GM18507 (cell line): ENCODE data around the gene JAZF1.
"Not testable (repeated sequence)": the region's sequence is repeated elsewhere in the genome, so short reads cannot be mapped to it uniquely, and the experiment has no call there.

Source experiments
- DNase-seq: peaks from one replicate; pipeline ENCODE4 v3.0.0; 2011; ENCODE audit warnings: low read depth; ENCODE audit not compliant: insufficient read length; ENCODE audit errors: extremely low spot score
- FAIRE-seq: peaks from 2 replicates; lab custom pipeline; 2011; peaks lifted over from hg19 to GRCh38; lab: Jason Lieb, UNC

Gene JAZF1

GRCh38 chr7:27914409-27914808 is 266.2 kb downstream of the JAZF1 start:
- no peak for FAIRE-seq

GRCh38 chr7:27912751-27913150 is 267.8 kb downstream of the JAZF1 start:
- DNase-seq (no peak), FAIRE-seq (no peak)

More at GRCh38 chr7:27914409-27914808, 266.2 kb downstream of the JAZF1 start:
- no peak for DNase-seq

GRCh38 chr7:27911920-27912319 is 268.7 kb downstream of the JAZF1 start:
- FAIRE-seq, result no peak

GRCh38 chr7:27910326-27910725 is 270.3 kb downstream of the JAZF1 start:
- FAIRE-seq (no peak), DNase-seq (no peak)

More at GRCh38 chr7:27911920-27912319, 268.7 kb downstream of the JAZF1 start:
- DNase-seq, result no peak

- no peak for DNase-seq
Observed at GRCh38 chr7:27908534-27909165, 271.9 kb downstream of the JAZF1 start.

GRCh38 chr7:27906385-27907091 is 274.1 kb downstream of the JAZF1 start:
- DNase-seq (no peak), FAIRE-seq (peak; percentile 18)

More at GRCh38 chr7:27908534-27909165, 271.9 kb downstream of the JAZF1 start:
- peak; percentile 18 for FAIRE-seq

- DNase-seq (no peak), FAIRE-seq (no peak)
Observed at GRCh38 chr7:27905951-27906350, 274.6 kb downstream of the JAZF1 start.

- FAIRE-seq (peak; percentile 93), DNase-seq (peak; percentile 42)
Observed at GRCh38 chr7:27901028-27901760, 279.4 kb downstream of the JAZF1 start.

GRCh38 chr7:27900006-27900405 is 280.6 kb downstream of the JAZF1 start:
- FAIRE-seq, result no peak
- DNase-seq, result no peak

- DNase-seq (no peak), FAIRE-seq (no peak)
Observed at GRCh38 chr7:27899601-27900000, 281.0 kb downstream of the JAZF1 start.

GRCh38 chr7:27897441-27897847 is 283.2 kb downstream of the JAZF1 start:
- DNase-seq (no peak), FAIRE-seq (no peak)

GRCh38 chr7:27897001-27897400 is 283.6 kb downstream of the JAZF1 start:
- DNase-seq (no peak), FAIRE-seq (no peak)

- DNase-seq (no peak), FAIRE-seq (no peak)
Observed at GRCh38 chr7:27895551-27895950, 285.0 kb downstream of the JAZF1 start.

GRCh38 chr7:27890205-27890849 is 290.3 kb downstream of the JAZF1 start:
- FAIRE-seq, result peak; percentile 94
- DNase-seq, result peak; percentile 58

- DNase-seq, result no peak
- FAIRE-seq, result no peak
Observed at GRCh38 chr7:27889800-27890199, 290.8 kb downstream of the JAZF1 start.

GRCh38 chr7:27888736-27889135 is 291.9 kb downstream of the JAZF1 start:
- FAIRE-seq, result no peak
- no peak for DNase-seq

GRCh38 chr7:27886710-27887109 is 293.9 kb downstream of the JAZF1 start:
- not testable (repeated sequence) for DNase-seq, FAIRE-seq

GRCh38 chr7:27885652-27886051 is 294.9 kb downstream of the JAZF1 start:
- DNase-seq, result no peak
- FAIRE-seq, result no peak

GRCh38 chr7:27883696-27884095 is 296.9 kb downstream of the JAZF1 start:
- FAIRE-seq (no peak), DNase-seq (no peak)

GRCh38 chr7:27876756-27877155 is 303.8 kb downstream of the JAZF1 start:
- DNase-seq, result no peak
- FAIRE-seq, result no peak
